Measurements from ENCODE around the gene BTF3. TPM values are rescaled to one million over a fixed set of nuclear protein-coding genes. Genes with fewer than 3 reads are reported as not detected.
A peak's percentile ranks its signal among the peaks of the same experiment; 100 is the strongest.

Gene BTF3
- total and polyA plus RNA-seq, 7 donors, result 451 to 1,021 (median 591) TPM

GRCh38 chr5:73514418-73514817 is 16.2 kb downstream of the BTF3 start:
- no peak for TF ChIP-seq CTCF (IDR thresholded peaks at IDR 0.05)
- no peaks in the 10 kb centered on the region for H3K36me3 ChIP-seq (ENCODE audit: insufficient read depth in 1 of 2, low read depth in 1 of 2)
- DNase-seq (no peak), ATAC-seq (no peak)
- no peaks in the 10 kb centered on the region for H3K27me3 ChIP-seq (ENCODE audit: insufficient read depth in 3 of 3, low read length in 2 of 3)
- H3K4me1 ChIP-seq, result no peaks in the 10 kb centered on the region
- H3K9me3 ChIP-seq, result no peaks in the 10 kb centered on the region
- no peak overlapping the region for H3K27ac ChIP-seq
- WGBS, 3 donors, result 58 to 68% (median 65%) methylated on average over 2 of the region's 2 CpGs
- intact Hi-C loops (cut with DNase I), result no loop called here
- H3K4me3 ChIP-seq, result no peak overlapping the region

GRCh38 chr5:73515232-73515631 is 17.0 kb downstream of the BTF3 start:
- Histone ChIP-seq H3K4me3 (no peak overlapping the region), H3K9me3 (no peaks in the 10 kb centered on the region), H3K27ac (no peak overlapping the region), H3K27me3 (ENCODE audit: insufficient read depth in 3 of 3, low read length in 2 of 3) (no peaks in the 10 kb centered on the region), H3K36me3 (ENCODE audit: insufficient read depth in 1 of 2, low read depth in 1 of 2) (no peaks in the 10 kb centered on the region), H3K4me1 (no peaks in the 10 kb centered on the region)
- DNase-seq (no peak), ATAC-seq (no peak)
- intact Hi-C loops (cut with DNase I), result no loop called here
- no peak for TF ChIP-seq CTCF (IDR thresholded peaks at IDR 0.05)
- WGBS, 3 donors, result 54 to 67% (median 63%) methylated on average over 4 of the region's 4 CpGs

DNA sequence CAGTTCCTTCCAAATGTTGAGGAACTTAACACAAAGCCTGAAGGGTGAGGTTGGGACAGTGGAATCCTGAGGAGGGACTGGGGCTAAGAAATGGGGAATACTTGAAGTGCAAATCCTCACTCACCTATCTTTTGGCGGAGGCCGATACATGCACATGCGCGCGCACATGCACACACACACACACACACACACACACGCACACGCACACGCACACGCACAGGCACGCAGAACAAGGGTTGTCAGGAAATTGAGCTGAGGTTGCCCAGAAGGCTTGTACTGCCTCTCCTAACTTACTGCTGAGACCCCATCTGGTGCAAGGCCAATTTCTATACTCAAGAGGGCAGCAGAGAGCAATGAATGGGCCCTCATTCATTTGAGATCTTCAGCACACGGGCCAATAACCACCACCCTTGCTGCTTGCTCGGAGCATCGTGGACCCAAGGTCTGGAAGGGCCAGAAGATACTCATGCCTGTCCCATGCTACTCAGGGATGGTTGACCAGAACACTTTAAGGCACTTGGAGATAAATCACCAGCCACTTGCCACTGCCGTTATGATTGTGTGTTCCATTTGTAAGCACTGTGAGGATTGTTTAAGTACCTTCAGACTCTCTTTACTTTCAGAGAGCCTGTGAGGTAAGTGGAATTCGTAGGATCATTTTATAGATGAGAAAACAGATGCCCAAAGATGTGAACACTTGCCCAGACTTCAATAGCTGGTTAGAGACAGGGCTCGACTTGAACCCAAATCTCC is 21.5 kb downstream of the BTF3 start:
- Histone ChIP-seq H3K9me3 (no peaks in the 10 kb centered on the region), H3K27ac (no peak overlapping the region), H3K4me3 (no peak overlapping the region), H3K27me3 (ENCODE audit: insufficient read depth in 3 of 3, low read length in 2 of 3) (no peaks in the 10 kb centered on the region), H3K36me3 (ENCODE audit: insufficient read depth in 1 of 2, low read depth in 1 of 2) (no peaks in the 10 kb centered on the region), H3K4me1 (no peaks in the 10 kb centered on the region)
- WGBS, 3 donors, result 14 to 18% (median 16%) methylated on average over 16 of the region's 16 CpGs
- peak; percentile 24 to 52 for DNase-seq
- peak; percentile 68 to 96 (median 88) for ATAC-seq
- peak; percentile 67 for TF ChIP-seq CTCF (IDR thresholded peaks at IDR 0.05)
- intact Hi-C loops (cut with DNase I), result loop anchor here in 1 of 2 donors (2.0 kb wide), 1 partner anchor 15 kb away; no protein-coding TSS in a partner anchor

DNA sequence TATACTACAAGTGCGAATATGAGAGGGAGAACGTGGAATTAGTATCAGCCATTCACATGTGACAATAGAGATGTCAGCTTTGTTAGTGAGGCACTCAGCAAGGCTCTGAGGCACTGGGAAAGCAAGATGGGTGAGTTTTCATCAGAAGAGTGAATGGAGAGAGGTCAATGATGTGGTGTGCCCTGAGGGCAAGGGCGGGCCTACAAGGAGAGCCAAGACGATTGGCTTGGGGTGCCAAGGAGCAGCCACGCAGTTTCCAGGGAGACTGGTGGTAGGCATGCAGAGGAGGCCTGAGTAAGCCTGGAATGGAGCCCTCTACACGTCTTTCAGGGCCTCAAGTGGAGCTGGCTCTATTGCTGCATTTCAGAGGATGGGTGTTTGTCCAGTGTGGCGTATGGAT is 24.7 kb downstream of the BTF3 start:
- Histone ChIP-seq H3K27me3 (ENCODE audit: insufficient read depth in 3 of 3, low read length in 2 of 3) (no peaks in the 10 kb centered on the region), H3K36me3 (ENCODE audit: insufficient read depth in 1 of 2, low read depth in 1 of 2) (no peaks in the 10 kb centered on the region), H3K9me3 (no peaks in the 10 kb centered on the region), H3K4me1 (no peaks in the 10 kb centered on the region), H3K27ac (no peak overlapping the region), H3K4me3 (no peak overlapping the region)
- intact Hi-C loops (cut with DNase I), result no loop called here
- TF ChIP-seq CTCF (IDR thresholded peaks at IDR 0.05), result no peak
- DNase-seq (no peak), ATAC-seq (no peak)
- 80 to 86% (median 86%) methylated on average over 7 of the region's 7 CpGs for WGBS, 3 donors

DNA sequence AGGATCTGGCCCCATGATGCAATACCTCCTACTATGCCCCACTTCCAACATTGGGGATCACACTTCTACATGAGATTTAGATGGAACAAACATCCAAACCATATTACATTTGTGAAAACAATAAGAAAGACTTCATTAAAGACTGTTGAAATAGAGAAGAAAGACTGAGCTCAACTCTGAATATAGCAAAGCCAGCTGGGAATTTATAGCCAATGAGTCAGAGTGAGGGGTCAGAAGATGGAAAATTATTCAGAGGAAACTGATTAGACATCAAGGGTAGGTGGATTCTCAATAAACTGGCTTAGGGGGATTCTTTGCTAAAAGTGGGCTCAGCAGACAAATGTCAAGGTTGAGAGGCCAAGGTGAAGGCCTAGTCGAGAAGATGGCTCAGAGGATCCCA is 25.6 kb downstream of the BTF3 start:
- H3K4me1 ChIP-seq, result no peaks in the 10 kb centered on the region
- no peaks in the 10 kb centered on the region for H3K36me3 ChIP-seq (ENCODE audit: insufficient read depth in 1 of 2, low read depth in 1 of 2)
- intact Hi-C loops (cut with DNase I), result no loop called here
- WGBS, 3 donors, result 66 to 88% (median 67%) methylated on average over 1 of the region's 1 CpG
- no peak overlapping the region for H3K27ac ChIP-seq
- H3K4me3 ChIP-seq, result no peak overlapping the region
- DNase-seq (no peak), ATAC-seq (no peak)
- no peaks in the 10 kb centered on the region for H3K27me3 ChIP-seq (ENCODE audit: insufficient read depth in 3 of 3, low read length in 2 of 3)
- H3K9me3 ChIP-seq, result no peaks in the 10 kb centered on the region
- TF ChIP-seq CTCF (IDR thresholded peaks at IDR 0.05), result no peak

Measured in psoas muscle (tissue), 8 donors.